Esophagus (tissue), 2 donors: ENCODE results near the gene SGIP1. TPM values are rescaled to one million over a fixed set of nuclear protein-coding genes. Genes with fewer than 3 reads are reported as not detected.

ENCODE experiments used
- H3K27ac ChIP-seq, 2 donors: one replicate each; pipeline ENCODE4 v1.5.1; 2013; ENCODE audit warnings: low read depth in 2 of 2, mild to moderate bottlenecking in 2 of 2, inconsistent platforms in 1 of 2, low read length in 1 of 2, moderate library complexity in 1 of 2
- H3K27me3 ChIP-seq, 2 donors: one replicate each; pipeline ENCODE4 v1.6.1; 2013; ENCODE audit warnings: low read length in 2 of 2, control low read depth in 1 of 2, mild to moderate bottlenecking in 1 of 2; ENCODE audit not compliant: insufficient read depth in 2 of 2, control insufficient read depth in 1 of 2
- H3K36me3 ChIP-seq, 2 donors: one replicate each; pipeline ENCODE4 v1.6.1; 2013; ENCODE audit warnings: low read length in 1 of 2; ENCODE audit not compliant: control insufficient read depth in 2 of 2, insufficient read depth in 2 of 2
- H3K4me1 ChIP-seq, 2 donors: one replicate each; pipeline ENCODE4 v1.6.1; 2013; ENCODE audit warnings: low read length in 1 of 2; ENCODE audit not compliant: control insufficient read depth in 2 of 2, insufficient read depth in 2 of 2
- H3K4me3 ChIP-seq, 2 donors: one replicate each; pipeline ENCODE4 v1.5.1; 2013; ENCODE audit warnings: low read length in 2 of 2, mild to moderate bottlenecking in 2 of 2, low read depth in 1 of 2, moderate library complexity in 1 of 2
- H3K9me3 ChIP-seq, 2 donors: one replicate each; pipeline ENCODE4 v1.6.1; 2013; ENCODE audit warnings: mild to moderate bottlenecking in 2 of 2, low read depth in 1 of 2, low read length in 1 of 2, moderate library complexity in 1 of 2; ENCODE audit not compliant: control insufficient read depth in 2 of 2, insufficient read depth in 1 of 2
- WGBS, 2 donors: extraction: QIAGEN DNeasy Blood & Tissue Kit; methylation state at CpG; one replicate each; pipeline ENCODE4 v1.1.7; 2013; 5-methylcytosine and 5-hydroxymethylcytosine counted together
- polyA plus RNA-seq, 2 donors: library from polyadenylated mRNA; stranded (reverse); fragments of 200-250 nt; gene quantifications; one replicate each; pipeline ENCODE4 v1.2.3, GENCODE V29; 2013
- donor health status: healthy with polysubstance abuse.
- donor health status: Bipolar disorder and iron deficiency.

Gene SGIP1
- polyA plus RNA-seq, 2 donors, result 0.90 to 1.1 TPM

- 88% methylated on average over 4 of the region's 4 CpGs for WGBS, 2 donors
- Histone ChIP-seq H3K4me3 (no peak overlapping the region), H3K9me3 (no peaks in the 10 kb centered on the region), H3K27ac (no peak overlapping the region), H3K36me3 (no peaks in the 10 kb centered on the region), H3K27me3 (no peaks in the 10 kb centered on the region), H3K4me1 (no peaks in the 10 kb centered on the region)
Measured at GRCh38 chr1:66641891-66642473, 108.0 kb downstream of the SGIP1 start.

GRCh38 chr1:66642992-66643391 lies 109.0 kb downstream of the SGIP1 start:
- Histone ChIP-seq H3K4me3 (no peak overlapping the region), H3K27ac (no peak overlapping the region), H3K9me3 (no peaks in the 10 kb centered on the region), H3K4me1 (no peaks in the 10 kb centered on the region), H3K27me3 (no peaks in the 10 kb centered on the region), H3K36me3 (no peaks in the 10 kb centered on the region)
- 67% methylated on average over 3 of the region's 3 CpGs for WGBS, 2 donors

- H3K36me3 ChIP-seq, result no peaks in the 10 kb centered on the region
- no peak overlapping the region for H3K27ac ChIP-seq
- no peak overlapping the region for H3K4me3 ChIP-seq
- WGBS, 2 donors, result 67 to 71% methylated on average over 3 of the region's 3 CpGs
- H3K4me1 ChIP-seq, result no peaks in the 10 kb centered on the region
- H3K27me3 ChIP-seq, result no peaks in the 10 kb centered on the region
- no peaks in the 10 kb centered on the region for H3K9me3 ChIP-seq
Measured at GRCh38 chr1:66644331-66644730, 110.4 kb downstream of the SGIP1 start.

GRCh38 chr1:66648901-66649595 lies 115.1 kb downstream of the SGIP1 start:
- WGBS, 2 donors, result 59 to 62% methylated on average over 2 of the region's 2 CpGs
- Histone ChIP-seq H3K27me3 (no peaks in the 10 kb centered on the region), H3K36me3 (no peaks in the 10 kb centered on the region), H3K4me3 (no peak overlapping the region), H3K9me3 (no peaks in the 10 kb centered on the region), H3K27ac (no peak overlapping the region), H3K4me1 (no peaks in the 10 kb centered on the region)

GRCh38 chr1:66652556-66652955 lies 118.6 kb downstream of the SGIP1 start:
- H3K9me3 ChIP-seq, result no peaks in the 10 kb centered on the region
- H3K4me3 ChIP-seq, result no peak overlapping the region
- no peaks in the 10 kb centered on the region for H3K4me1 ChIP-seq
- no peaks in the 10 kb centered on the region for H3K36me3 ChIP-seq
- WGBS, 2 donors, result 49 to 70% methylated on average over 2 of the region's 2 CpGs
- no peak overlapping the region for H3K27ac ChIP-seq
- H3K27me3 ChIP-seq, result no peaks in the 10 kb centered on the region

GRCh38 chr1:66654643-66655042 lies 120.7 kb downstream of the SGIP1 start:
- H3K4me3 ChIP-seq, result no peak overlapping the region
- H3K4me1 ChIP-seq, result no peaks in the 10 kb centered on the region

GRCh38 chr1:66671455-66671854 lies 137.5 kb downstream of the SGIP1 start:
- H3K9me3 ChIP-seq, result no peaks in the 10 kb centered on the region
- no peaks in the 10 kb centered on the region for H3K4me1 ChIP-seq
- no peaks in the 10 kb centered on the region for H3K27me3 ChIP-seq
- H3K4me3 ChIP-seq, result no peak overlapping the region
- H3K27ac ChIP-seq, result no peak overlapping the region
- WGBS, 2 donors, result 80 to 83% methylated on average over 1 of the region's 1 CpG
- no peaks in the 10 kb centered on the region for H3K36me3 ChIP-seq

More at GRCh38 chr1:66654643-66655042, 120.7 kb downstream of the SGIP1 start:
- H3K36me3 ChIP-seq, result no peaks in the 10 kb centered on the region
- no peak overlapping the region for H3K27ac ChIP-seq
- H3K27me3 ChIP-seq, result no peaks in the 10 kb centered on the region
- no peaks in the 10 kb centered on the region for H3K9me3 ChIP-seq

GRCh38 chr1:66676613-66677298 lies 142.8 kb downstream of the SGIP1 start:
- no peak overlapping the region for H3K4me3 ChIP-seq
- H3K27me3 ChIP-seq, result no peaks in the 10 kb centered on the region
- H3K27ac ChIP-seq, result no peak overlapping the region
- no peaks in the 10 kb centered on the region for H3K4me1 ChIP-seq
- no peaks in the 10 kb centered on the region for H3K9me3 ChIP-seq
- H3K36me3 ChIP-seq, result no peaks in the 10 kb centered on the region
- WGBS, 2 donors, result 34 to 57% methylated on average over 3 of the region's 3 CpGs

GRCh38 chr1:66678146-66678545 lies 144.2 kb downstream of the SGIP1 start:
- H3K4me3 ChIP-seq, result no peak overlapping the region
- H3K4me1 ChIP-seq, result no peaks in the 10 kb centered on the region
- H3K27me3 ChIP-seq, result no peaks in the 10 kb centered on the region
- no peak overlapping the region for H3K27ac ChIP-seq
- H3K36me3 ChIP-seq, result no peaks in the 10 kb centered on the region
- 89 to 90% methylated on average over 1 of the region's 1 CpG for WGBS, 2 donors
- H3K9me3 ChIP-seq, result no peaks in the 10 kb centered on the region
